GM19467 (cell line): ENCODE results near the gene LRIT3.
A peak's percentile ranks its signal among the peaks of the same experiment; 100 is the strongest.

Experiments
- ATAC-seq: cut with Tn5 transposase; IDR thresholded peaks from one replicate; pipeline ENCODE4 v1.9.1; 2021; ENCODE audit warnings: mild to moderate bottlenecking, moderate library complexity; ENCODE audit not compliant: unreplicated experiment

The LRIT3 gene, protein sequence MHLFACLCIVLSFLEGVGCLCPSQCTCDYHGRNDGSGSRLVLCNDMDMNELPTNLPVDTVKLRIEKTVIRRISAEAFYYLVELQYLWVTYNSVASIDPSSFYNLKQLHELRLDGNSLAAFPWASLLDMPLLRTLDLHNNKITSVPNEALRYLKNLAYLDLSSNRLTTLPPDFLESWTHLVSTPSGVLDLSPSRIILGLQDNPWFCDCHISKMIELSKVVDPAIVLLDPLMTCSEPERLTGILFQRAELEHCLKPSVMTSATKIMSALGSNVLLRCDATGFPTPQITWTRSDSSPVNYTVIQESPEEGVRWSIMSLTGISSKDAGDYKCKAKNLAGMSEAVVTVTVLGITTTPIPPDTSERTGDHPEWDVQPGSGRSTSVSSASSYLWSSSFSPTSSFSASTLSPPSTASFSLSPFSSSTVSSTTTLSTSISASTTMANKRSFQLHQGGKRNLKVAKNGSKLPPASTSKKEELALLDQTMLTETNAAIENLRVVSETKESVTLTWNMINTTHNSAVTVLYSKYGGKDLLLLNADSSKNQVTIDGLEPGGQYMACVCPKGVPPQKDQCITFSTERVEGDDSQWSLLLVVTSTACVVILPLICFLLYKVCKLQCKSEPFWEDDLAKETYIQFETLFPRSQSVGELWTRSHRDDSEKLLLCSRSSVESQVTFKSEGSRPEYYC

DNA sequence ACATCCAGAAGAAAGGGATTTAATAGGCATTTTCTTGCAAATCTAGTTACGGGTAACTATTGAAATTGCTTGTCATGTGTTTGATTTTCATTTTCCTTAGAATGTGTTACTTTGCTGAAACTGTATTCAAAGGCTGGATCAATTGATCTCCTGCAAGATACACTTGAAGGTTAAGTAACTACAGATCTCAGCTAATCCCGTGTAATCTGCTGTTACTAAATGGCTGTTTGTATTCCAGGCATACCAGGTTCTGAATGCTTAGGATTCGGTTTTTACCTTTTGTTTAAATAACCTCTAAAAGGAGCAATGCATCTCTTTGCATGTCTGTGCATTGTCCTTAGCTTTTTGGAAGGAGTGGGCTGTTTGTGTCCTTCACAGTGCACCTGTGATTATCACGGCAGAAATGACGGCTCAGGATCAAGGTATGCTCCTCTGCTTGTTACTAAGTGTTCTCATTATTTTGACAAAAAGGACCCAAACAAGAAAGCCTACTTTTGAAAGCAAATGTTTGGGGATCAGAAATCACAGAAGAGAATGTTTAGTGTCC is at the start of gene LRIT3:
LRIT3 (plus strand) TSS at position 212 of the 547 bp plus-strand sequence; CDS start at position 307, 95 bp downstream.
- ATAC-seq: no peak

DNA sequence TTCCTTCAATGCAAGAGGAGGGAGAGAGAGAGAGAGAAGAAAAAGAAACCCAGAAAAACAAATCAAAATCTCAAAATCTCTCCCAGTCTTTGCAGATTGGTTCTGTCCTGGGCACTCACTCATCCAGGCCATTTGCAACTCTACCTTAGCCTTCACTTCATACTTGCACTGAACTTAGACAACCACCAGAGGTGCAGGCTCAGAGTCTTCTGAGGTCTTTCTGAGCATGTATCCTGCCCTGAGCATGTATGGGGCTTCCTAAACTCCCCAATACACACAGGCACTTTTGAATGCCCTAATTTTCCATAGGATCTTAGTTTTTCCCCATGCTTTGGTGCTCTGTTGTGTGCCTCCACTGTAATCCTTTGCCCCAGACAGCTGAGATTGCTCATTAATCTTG is 49.0 kb upstream of the LRIT3 start:
- ATAC-seq: no peak

DNA sequence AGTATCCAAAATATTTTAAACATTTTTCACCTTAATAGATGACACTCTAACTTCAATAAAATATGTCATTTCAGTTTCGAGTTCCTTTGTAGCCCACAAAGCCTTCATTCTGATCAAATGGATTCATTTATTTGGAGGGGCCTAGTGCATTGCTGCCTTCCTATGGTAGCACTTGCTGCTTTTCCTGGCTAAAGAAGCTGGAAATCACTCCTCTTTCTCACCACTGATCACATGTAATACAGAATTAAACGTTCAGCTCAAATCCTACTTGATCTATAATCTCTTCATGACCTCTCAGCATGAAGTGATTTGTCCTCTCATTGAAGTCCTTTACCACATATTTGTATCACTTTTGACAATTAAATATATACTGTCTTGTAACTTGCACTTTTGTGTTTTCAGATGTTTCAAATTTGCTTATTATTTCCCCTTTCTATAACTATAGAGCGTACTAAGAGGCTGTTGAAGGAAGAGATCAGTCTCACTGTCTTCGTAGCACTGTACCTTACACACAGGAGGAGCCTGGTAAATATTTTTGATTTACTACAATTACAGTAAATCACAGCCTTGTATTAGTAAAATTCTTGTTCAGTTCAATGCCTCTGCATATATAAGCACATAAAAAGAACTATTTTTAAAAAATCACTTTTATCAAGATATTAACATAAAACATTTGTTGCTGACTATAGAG is 46.7 kb upstream of the LRIT3 start:
- ATAC-seq: no peak

DNA sequence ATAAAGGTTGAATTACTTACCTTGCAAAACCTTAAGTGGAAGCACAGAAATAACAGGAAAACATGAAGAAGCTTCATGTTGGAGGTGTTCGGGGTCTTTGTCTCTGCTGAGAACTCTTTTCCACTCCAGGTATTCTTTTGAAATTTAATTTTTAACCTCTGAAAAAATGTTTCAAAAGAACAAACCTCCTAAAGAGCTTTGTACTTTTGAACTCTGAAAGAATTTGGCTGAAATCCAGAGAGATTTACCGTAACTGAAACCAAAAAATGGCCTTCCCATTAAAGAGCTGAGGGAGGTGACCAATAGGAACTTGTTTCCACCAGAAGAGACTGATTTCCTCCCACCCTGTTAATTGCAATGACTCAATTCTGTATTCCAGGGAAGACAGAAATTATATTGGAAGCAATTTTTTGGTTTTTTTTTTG is 46.0 kb upstream of the LRIT3 start, which contains the start of gene CFI:
CFI (minus strand) TSS at position 105 of the 425 bp plus-strand sequence; CDS start at position 77, 28 bp downstream.
- ATAC-seq: no peak

DNA sequence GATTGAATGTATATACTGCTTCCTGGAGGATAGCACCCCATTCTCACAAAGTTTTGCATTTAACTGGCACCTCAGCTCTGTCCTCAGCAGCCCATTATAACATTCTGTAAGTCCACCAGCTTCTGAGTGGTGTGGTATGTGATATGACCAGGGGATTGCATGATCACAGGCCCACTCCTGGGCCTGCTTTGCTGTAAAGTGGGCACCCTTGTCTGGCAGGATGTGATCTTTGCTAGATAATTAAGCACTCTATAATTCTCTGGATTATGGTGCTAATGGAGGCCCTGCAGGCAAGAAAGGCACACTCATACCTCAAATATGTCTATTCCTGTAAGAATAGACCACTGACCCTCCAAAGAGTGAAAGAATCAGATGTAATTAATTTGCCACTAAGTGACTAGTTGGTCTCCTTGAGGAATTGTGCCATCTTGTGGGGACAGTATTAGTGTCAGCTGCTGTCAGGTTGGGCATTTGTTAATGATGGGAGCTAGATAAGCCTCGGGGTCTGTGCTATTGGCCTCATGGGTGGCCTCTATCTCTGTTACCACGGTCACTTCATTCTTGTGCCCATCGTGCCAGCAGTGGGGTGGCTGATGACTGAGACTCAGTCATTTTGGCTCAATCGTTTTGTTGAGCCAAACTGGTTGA is 43.9 kb upstream of the LRIT3 start:
- ATAC-seq: peak; percentile 69

DNA sequence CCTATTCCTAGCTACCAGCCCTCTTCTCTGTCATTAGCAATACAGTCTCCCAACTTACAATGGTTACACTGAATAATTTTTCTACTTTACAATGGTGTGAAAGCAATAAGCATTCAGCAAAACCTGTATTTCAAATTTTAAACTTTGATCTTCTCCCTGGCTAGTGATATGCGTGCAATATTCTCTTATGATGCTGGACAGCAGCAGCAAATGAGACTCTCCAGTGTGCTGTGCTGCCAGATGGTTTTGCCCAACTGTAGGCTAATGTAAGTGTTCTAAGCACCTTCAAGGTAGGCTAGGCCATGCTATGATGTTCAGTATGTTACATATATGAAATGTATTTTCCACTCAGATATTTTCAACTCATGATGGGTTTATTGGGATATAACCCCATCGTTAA is 38.3 kb upstream of the LRIT3 start:
- no peak for ATAC-seq

DNA sequence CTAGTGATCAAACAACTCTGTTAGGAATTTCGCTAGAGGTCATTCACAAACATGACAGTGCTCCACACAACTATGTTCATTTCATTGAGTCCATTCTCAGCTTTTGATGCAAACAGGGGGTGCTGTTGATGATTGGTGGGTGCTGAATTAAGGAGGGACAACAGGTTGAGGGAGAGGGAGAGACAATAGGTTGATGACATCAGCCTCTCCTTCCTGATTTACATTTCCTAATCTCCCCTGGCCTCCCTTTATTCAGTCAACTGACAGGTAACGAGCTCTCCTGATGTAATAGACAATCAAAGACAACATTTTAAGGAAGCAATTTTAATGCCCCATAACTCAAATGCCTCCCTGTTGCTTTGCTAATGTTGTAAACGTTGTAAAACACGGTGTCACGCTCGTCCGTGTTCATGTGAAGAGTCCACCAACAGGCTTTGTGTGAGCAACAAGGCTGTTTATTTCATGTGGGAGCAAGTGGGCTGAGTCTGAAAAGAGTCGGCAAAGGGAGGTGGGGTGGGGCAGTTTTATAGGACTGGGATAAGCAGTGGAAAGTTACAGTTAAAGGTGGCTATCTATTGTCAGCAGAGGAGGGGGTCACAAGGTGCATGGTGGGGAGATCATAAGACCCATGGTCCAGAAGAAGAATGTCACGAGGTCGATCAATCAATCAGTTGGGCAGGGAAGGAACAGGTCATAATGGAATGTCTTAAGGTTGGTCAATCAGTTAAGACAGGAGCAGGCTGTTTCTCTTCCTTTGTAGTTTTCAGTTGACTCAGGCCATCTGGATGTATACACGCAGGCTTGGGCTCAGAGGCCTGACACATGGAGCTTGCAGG is 37.1 kb upstream of the LRIT3 start:
- no peak for ATAC-seq

DNA sequence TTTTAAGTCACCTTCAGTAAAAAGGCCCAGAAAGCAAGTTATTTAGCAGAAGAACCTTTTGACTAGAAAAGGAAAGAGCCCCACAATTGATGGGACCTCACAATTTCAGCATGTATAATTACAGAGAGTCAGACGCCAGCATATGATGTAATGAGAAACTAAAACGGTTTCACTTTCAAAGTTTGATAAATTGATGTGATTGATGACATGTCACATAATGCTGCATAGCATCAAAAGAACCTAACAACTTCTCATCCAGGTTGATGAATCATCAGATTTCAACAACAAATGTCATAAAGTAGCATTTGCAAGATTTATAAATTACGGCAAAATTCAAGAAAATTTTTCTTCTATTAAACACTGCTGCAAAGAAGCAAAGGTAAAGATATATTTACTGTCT is 36.2 kb upstream of the LRIT3 start:
- ATAC-seq: no peak

DNA sequence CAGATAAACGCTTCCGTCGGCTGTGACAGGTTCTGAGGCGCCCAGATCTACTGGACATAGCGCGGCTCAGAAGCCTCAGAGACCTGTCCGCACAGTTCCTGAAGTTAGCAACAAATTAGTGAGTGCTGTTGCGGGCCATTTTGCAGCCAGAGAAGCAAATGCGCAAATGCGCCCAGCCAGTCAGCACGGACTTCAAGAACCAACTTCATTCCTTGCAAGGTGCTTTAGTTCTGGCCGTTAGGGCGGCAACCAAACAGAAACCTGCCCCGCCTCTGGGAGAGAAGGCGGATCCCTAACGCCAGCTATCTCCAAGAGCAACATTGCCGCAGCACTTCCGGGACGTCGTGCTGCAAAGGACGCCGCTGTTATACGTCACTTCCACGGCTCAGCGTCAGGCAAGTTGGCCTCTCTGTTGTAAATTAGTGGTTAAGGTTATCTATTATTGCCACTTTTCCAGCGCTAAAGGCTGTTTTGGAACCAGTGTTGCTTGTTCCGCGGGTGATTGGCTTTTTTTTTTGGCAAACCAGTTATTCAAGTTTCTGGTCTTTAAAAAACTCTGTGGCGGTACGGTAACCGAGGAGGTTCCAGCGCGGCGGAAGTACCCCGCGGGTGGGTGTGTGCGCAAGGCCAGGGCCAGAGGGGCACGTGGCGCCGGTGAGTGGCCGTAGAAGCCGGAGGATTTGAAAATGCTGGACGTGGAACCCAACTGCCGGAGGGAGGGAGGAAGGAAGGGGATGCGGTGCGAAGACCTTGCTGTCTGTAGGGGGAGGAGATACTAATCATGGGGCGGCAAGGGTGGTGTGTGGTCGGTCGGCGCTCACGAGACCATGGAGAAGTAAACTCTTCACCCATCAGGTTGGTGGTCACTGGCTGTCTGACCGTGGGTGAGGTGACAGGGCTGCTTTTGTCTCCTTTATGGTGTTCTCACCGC is 32.5 kb upstream of the LRIT3 start, which contains the start of gene GAR1:
GAR1 (plus strand) TSS at position 612 of the 931 bp plus-strand sequence. CDS start 403 bp downstream, outside the sequence.
- peak; percentile 99 for ATAC-seq

DNA sequence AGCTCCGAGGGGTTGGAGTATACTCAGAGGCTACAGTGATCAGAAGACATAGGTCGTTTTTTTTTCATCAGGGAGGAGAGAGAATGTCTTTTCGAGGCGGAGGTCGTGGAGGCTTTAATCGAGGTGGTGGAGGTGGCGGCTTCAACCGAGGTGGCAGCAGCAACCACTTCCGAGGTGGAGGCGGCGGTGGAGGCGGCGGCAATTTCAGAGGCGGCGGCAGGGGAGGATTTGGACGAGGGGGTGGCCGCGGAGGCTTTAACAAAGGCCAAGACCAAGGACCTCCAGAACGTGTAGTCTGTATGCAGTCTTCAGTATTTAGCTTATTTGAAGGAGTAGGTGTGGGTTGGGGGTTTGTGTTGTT is 31.8 kb upstream of the LRIT3 start:
- no peak for ATAC-seq

DNA sequence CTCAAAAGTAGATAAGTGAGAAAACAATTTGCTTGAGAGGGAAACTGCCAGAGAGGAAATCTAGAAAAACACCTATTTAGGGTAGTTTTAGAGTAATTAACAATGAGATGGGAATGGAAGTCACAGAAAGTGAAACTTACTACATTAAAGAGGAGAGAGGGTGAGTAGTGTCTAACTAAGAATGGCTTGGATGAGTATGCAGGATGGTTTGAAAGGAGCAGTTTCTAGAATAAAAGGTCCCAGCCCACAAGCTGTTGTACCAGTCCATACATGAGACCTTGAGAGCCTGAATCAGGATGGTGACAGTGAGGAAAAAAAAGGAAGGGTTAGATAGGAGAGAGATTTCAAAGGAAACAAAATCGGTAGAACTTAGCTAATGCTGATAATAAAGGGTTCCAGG is 31.0 kb upstream of the LRIT3 start:
- no peak for ATAC-seq

DNA sequence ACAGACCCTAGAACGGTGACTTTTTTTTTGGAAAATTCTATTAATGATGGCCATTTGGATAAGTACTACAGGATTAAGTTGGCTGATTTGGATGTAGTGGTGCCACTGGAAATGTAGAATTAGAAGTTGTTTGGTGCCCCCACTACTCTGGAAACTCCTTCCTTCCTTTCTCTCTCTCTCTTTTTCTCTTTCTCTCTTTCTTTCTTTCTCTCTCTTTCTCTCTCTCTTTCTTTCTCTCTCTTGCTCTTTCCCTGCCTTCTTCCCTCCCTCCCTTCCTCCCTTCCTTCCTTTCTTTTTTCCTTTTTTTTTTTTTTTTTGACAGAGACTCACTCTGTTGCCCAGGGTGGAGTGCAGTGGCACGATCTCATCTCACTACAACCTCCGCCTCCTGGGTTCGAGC is 29.6 kb upstream of the LRIT3 start:
- ATAC-seq: no peak

DNA sequence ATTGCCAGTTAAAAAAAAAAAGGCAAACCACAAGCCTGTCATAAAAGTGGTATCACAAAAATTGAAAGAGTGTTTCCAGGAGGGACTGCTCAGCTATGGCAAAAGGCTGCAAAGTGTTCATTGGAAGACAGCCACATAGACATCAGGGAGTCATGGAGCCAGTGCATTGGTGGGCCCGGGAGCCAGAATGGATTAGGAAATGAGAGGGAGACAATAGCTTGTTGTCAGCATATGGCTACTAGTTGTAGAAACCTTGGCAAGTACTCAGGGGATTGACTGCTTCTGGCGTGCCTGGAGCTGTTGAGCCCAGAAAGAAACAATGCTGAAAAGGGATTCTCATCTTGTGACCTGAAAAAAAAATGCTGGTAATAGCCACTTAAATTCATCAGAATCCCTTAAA is 27.3 kb upstream of the LRIT3 start:
- no peak for ATAC-seq

DNA sequence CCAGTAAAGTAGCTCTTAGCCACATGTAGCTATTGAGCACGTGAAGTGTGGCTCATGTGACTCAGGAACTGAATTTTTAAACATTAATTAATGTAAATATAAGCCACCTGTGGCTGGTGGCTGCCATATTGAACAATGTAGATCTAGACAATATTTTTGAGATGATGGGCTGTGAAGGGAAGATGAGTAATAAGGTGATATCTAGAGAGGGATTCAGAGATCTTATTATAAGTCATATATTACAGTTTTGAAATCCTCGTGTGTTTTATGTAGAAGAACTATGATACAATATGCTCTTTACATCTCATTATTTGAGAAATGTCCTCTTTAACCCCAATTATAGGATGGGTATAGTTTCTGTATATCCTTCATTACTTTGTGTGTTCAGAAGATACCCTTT is 26.7 kb upstream of the LRIT3 start:
- ATAC-seq: no peak

DNA sequence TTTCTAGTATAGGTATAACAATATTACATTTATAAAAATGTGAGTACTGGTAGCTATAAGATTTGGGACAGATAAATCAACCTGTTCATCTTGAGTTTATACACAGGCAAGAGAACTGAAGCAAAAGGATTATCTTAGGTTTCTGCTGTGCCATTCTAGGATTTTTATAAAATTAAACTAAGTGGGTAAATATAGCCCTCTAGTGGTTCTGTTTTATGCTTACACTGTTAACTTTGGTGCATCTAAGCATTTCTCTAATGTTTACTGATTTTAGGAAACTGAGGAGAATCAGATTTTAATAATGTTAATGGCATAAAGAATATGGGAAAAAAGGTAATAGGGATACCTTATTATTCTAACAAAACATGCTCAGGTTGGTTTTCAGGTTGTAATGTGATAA is 21.2 kb upstream of the LRIT3 start:
- no peak for ATAC-seq

DNA sequence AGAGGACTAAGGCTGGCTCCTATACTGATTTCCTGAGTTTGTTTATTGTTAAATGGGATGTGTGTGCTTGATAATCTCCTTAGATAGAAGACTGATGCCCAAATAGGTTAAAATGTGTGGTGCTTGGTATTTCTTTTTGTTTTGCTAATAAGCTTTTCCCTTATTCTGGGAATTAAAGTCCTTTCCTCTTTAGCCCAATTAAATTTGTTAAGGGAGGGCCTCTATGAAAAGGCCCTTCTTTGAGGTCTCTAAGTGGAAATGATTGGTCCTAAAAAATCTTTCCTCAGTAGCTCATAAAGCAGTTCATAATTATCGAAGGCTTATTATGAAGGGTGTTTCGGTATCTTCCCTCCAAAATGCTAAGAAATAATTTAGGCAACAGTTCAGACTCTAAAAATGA is 20.2 kb upstream of the LRIT3 start, which contains the start of gene RRH:
RRH (plus strand) TSS at position 301 of the 400 bp plus-strand sequence; CDS start at position 357, 56 bp downstream.
- ATAC-seq: no peak

DNA sequence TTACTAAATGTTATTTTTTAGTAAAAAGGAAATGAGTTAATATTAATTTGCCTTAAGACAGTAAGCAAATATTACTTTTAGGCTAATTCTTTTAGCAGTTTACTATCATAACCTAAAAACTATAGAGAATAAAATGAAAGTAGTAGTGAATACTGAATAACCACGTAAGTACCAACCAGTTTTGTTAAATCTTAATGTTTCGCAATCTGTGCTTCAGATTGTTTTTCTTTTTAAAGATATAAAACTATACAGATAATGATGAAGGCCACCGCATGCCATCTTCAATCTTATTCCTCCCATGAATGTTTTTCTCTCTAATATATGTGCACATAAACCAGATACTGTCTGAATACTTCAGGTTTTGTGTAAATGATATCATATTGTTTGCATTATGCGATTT is 14.2 kb upstream of the LRIT3 start:
- no peak for ATAC-seq

DNA sequence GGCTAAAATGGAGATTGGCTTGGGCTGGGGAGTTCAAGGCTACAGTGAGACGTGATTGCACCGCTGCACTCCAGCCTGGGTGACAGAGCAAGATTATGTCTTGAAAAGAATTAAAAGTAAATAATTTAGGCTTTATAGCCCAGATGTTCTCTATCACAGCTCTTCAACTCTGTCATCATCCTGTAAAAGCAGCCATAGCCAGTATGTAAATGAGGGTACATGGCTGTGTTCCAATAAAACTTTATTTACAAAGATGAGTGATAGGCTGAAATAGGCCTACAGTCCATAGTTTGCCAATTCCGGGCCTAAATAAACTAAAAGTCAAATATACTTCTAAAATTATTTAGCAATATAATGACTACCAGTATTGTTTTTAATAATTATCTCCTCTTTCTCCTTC is 10.9 kb upstream of the LRIT3 start:
- no peak for ATAC-seq
